Stimulated activated CD4-positive, alpha-beta T cell treated with anti-CD3 and anti-CD28 coated beads, Interleukin-4, amount 100 ng/mL, for 24 hours (primary cell): ENCODE results near the gene GRPEL2.
"Not testable (repeated sequence)": the region's sequence is repeated elsewhere in the genome, so short reads cannot be mapped to it uniquely, and the experiment has no call there.

Experiments used
- DNase-seq: peaks from one replicate; pipeline ENCODE4 v3.0.0-alpha.2; 2020

GRPEL2 gene

DNA sequence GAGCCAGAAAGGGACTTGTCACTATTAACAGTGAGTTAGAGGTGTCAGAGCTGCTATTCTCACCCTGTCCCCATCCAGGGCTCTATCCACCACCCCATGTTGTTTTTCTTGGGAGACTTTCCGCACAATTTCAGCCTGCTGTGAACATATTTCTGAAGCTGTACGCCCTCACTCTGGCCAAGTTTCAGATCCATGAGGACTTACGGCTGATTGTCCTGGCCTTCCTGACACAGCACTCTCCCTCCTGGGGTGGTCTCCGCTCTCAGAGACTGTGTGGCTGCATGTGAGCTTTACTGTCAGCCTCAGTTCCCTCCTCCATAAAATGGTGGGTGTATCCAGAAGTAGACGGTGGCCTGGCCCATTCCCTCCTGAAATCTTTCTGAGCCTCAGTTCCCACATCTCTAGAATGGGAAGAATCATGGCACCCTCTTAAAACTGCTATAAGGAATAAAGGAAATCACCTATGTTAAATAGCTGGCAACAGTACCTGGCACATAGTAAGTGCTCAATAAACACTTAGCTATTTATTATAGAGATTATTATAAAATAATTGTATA is 34.6 kb downstream of the GRPEL2 start:
- no peak for DNase-seq

DNA sequence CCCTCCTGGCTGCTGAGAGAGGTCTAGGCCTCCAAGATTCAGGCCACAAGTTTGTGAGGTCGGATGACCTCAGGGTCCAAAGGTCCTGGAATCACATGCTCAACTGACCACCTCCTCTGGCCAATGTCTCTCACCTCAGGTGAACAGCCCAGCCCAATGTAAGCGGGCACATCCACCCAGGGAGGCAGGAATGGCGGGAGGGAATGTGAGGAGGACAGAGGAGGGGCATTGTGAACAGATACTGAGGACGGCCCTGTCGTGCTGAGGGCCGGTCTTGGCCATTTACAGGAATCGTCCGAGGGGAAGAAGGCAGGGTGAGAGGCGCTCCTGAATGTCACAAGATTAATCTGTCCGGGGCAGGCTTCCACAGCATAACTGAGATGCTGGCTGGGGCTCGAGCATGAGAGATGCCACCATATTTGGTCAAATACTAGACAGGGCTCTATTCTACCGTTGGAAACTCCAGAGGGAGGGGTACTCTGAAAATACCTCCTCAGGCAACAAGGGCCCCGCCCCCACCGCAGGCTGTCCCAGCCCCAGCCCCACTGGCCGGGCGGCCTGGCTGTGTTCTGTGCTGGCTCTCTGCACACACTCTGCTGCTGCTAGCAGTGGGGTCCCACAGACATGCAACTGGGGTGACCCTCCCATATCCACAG is 35.3 kb downstream of the GRPEL2 start:
- no peak for DNase-seq

GRCh38 chr5:149381261-149381985 is 36.1 kb downstream of the GRPEL2 start:
- no peak for DNase-seq

DNA sequence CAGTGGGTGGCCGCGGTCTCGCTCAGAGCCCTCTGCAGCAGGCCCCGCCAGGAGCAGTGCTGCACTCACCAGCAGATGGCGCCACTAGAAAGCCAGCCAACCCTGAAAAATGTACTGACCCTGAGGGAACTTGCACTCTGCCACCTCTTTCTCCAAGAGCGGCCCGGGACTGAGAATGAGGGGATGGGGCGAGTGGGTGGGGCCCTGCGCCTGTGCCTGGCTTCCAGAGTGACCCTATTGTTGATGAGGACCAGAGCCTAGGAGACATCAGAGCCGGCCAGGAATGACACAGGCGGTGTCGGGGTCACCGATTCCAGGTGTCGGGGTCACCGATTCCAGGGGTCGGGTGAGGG is 36.7 kb downstream of the GRPEL2 start:
- peak; percentile 80 for DNase-seq

DNA sequence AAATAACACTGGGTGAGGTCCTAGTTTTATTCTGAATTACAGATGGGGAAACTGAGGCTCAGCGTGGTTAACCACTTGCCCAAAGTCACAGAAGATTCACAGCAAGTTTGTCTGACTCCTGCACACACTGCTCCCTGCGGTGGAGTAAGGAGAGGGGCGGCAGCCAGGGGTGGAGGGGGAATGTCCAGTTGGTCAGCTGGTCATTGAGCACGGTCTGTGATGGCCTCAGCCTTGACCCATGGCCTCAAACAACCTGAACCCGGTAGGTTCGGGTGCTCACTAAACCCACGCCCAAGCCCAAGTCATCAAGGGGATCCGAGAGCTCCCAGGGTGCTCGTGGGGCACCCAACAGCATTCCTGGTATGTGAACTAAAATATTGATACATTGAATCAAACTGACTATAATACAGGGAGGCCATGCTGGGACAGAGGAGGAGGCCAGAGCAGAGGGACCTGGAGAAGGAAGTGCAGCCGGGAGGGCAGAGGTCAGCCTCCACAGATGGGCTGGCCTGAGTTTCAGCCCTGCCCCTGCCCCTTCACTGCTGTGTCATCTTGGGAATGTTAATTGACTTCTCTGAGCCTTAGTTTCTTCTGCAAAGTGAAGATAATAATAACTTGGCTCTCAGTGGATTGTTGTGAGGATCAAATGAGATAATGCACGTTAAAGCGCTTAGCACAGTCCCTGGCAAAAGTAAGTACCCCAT is 37.4 kb downstream of the GRPEL2 start:
- DNase-seq, result no peak

DNA sequence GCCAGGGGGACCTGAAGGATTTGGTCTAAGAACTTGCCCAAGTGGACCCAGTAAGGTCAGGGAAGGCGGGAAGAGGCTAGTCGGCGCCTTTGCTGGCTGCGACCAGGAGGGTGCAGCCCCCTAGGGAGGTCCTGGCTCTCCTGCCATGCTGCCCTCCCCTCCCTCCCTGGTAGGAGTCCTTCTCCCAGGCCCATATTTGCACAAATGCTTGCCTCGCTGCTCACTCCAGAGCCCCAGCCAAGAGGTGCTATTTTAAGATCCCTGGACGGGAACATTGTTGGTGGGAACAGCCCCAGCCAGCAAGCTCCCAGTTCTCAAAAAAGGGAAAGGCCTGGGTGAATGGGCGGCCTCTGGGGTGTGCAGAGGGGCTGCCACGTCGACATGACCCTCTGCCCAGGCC is 38.1 kb downstream of the GRPEL2 start:
- no peak for DNase-seq

DNA sequence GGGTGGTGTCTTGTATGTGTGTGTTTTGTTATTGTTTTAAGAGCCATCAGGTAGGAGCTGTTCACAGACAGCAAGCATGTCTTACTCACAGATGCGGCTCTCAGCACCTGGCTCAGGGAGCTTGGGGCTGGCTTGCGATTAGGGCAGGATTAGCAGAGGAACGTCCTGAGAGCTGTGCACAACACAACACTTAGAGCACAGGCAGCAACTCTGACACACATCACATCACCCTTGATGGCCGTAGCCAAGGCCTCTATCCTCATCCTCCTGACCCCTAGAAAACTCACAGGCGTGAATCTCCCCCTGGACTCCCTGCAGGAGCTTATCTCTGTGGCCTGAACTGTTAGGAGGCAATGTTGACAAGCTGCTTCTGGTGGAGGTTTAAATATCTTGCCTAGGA is 40.9 kb downstream of the GRPEL2 start:
- DNase-seq, result no peak

DNA sequence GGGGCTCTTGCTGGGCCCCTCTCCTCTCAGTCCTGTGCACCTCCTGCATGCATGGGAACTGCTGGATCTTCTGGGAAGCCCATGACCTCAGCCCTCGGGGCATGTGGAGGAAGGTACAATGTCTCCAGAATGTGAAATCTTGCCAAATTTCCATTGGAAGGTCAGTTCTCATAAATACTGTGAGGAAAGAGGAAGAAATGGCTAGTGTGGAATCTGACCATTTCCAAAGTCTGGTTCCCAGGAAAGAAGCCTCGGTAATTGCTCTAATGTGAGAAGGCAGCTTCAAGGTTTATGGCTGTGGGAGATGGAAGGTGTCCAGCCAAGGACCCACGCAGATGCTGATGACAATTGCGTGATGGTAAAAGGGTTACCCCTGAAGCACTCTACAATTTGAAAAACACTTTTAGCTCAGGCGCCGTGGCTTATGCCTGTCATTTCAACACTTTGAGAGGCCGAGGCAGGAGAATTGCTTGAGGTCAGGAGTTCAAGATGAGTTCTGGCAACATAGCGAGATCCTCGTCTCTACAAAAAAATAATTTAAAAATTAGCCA is 41.9 kb downstream of the GRPEL2 start:
- DNase-seq, result no peak

DNA sequence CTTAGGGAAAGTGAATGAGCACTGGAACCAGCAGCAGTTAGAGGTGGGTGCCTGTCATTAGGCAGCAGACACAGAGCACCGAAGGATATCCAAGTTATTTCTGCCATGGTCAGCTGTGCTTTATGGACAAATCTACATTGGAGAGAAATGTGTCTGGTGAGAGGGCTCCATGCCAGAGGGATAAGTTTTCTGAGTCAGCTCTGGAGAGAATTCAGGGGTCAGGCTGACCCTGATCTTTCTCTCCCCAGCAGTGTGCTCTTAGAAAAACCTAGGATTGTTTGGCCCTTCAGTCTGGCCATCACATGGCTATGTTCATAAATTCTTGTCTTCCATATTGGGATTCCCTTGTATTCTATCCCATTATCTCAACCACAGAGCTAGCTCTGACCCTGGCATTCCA is 42.7 kb downstream of the GRPEL2 start:
- DNase-seq, result no peak

DNA sequence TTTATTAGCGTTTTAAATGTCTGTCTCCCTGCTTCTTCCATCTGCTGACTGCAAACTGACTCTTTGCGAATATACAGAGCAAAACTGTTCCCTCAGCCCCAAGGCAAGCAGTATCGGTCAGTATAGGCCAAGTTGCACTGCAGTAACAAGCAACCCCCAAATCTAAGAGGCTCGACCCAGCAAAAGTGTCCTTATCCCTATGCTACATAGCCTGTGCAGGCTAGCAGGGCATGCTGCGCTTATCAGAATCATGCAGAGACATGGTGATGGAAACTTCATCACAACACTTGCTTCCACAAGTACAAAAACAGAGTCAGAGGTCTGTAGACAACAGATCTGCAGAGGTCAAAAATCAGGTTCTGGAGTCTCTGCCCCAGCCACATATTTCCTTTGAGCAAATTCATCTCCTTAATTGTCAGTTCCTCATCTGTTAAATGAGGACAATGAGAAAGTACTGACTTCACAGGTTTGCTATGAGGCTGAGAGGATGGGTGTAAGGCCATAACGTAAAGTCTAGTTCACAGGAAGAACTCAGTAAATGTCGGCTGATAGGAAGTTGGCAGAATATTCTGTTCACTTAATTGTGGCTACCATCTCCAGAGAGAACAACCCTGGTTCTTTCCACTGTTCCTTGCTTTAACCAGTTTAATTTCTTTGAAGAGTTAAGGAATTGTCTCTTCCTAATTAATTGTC is 43.3 kb downstream of the GRPEL2 start:
- no peak for DNase-seq

DNA sequence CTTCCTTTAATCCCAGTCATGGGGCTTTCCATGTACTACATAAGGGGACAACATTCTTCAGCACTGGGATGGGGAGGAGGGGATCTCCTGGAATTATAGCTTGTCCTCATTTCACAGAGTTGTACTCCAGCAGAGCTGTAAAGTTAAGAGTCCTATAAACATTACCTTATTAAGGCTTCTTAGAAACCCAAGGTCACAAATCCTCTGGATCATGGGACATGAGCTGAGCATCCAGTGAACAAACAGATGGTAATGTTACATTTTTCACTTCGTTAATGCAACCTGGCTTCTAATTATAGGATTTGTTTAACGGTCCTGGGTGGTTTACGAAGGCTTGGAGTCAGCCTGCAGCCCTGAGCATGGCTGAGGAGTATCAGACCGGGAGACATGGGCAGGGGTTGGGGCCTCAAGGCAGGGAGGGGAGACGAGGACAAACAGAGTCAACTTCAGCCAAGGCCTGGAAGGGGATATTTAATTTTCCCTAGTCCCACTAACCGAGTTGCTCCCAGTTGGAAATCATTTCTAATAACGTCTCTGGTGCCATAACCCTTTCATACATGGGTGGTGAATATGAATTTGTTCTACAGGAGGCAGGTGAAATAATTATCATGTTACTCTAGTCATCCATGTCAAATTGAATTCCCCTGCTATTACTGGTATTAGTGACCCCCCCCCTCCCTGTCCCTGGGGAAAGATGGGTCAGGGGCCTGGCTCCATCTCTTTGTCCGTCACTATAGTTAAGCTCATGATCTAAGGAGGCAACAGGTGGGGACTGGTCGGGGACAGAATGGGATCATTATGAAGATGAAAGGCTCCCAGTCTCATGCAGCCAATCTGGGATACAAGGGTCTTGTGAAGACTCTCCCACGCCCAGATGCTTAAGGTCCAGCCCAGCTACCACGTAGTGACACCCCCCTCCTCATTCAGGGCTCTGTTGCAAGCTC is 44.5 kb downstream of the GRPEL2 start:
- DNase-seq, result no peak

- DNase-seq, result not testable (repeated sequence)
These were observed 45.8 kb downstream of the GRPEL2 start for GRCh38 chr5:149391076-149391475.

GRCh38 chr5:149391524-149391923 is 46.2 kb downstream of the GRPEL2 start:
- DNase-seq, result no peak

- DNase-seq, result no peak
These were observed 47.4 kb downstream of the GRPEL2 start for GRCh38 chr5:149392718-149393117.

DNA sequence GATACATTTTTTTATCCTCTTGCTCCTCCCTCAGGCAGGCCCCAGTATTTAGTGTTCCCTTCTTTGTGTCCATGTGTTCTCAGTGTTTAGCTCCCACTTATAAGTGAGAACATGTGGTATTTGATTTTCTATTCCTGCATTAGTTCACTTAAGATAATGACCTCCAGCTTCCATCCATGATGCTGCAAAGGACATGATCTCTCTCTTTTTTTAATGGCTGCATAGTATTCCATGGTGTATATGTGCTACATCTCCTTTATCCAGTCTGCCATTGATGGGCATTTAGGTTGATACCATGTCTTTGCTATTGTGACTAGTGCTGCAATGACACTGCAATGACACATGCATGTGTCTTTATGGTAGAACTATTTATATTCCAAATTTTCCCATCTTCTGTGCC is 49.7 kb downstream of the GRPEL2 start:
- DNase-seq, result not testable (repeated sequence)

DNA sequence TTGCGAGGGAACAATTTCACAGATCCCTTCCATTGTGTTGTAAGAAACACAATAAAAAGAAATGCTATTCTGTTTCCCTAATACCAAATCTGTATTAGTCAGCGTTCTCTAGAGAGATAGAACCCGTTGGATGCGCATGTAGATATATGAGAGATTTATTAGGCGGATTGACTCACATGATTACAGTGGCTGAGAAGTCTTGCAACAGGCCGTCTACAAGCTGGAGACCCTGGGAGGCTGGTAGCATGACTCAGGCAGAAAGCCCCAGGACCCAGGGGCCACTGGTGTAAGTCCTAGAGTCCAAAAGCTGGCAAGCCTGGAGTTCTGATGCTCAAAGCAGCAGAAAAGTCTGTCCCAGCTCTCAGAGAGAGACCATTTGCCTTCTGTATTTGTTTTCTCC is 52.2 kb downstream of the GRPEL2 start:
- no peak for DNase-seq

GRCh38 chr5:149398747-149399266 is 53.5 kb downstream of the GRPEL2 start:
- not testable (repeated sequence) for DNase-seq

DNA sequence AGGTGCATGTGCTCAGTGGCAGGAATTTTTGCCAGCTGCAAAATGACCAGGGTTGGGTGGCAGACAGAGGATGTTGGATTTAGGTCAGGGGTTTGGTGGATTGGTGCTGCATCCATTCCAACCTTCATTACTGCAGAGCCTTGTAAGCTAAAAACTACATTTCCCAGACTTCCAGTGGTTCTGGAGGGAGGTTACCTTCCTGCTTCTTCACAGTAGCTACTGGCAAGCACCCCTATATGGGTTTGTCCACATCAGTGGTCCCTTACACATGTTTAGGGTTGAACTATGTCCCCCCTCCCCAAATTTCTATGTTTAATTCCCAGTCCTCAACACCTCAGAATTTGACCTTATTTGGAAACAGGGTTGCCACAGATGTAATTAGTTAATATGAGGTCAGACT is 54.5 kb downstream of the GRPEL2 start:
- no peak for DNase-seq

GRCh38 chr5:149400304-149400703 is 55.0 kb downstream of the GRPEL2 start:
- DNase-seq, result no peak

GRCh38 chr5:149401051-149401450 is 55.8 kb downstream of the GRPEL2 start:
- DNase-seq, result no peak

- DNase-seq, result no peak
These were observed 57.0 kb downstream of the GRPEL2 start for GRCh38 chr5:149402291-149402690.
